NT2/D1 (cell line): ENCODE data around the gene MED12L.

Experiments used
- SUZ12 ChIP-seq: IDR thresholded peaks from 2 replicates; pipeline ENCODE4 v1.6.1; 2011; ENCODE audit not compliant: insufficient read length, insufficient read depth; ENCODE audit errors: extremely low read depth
- YY1 ChIP-seq: IDR thresholded peaks from 2 replicates; pipeline ENCODE4 v1.6.1; 2011; ENCODE audit not compliant: insufficient read length, insufficient read depth
- ZNF274 ChIP-seq: IDR thresholded peaks from 2 replicates; pipeline ENCODE4 v1.6.1; 2011; ENCODE audit warnings: mild to moderate bottlenecking, low read depth, low read length

GRCh38 chr3:151356794-151357462 lies 271.5 kb downstream of the MED12L start:
- TF ChIP-seq SUZ12 = no peak
- TF ChIP-seq YY1 = no peak
- no peak for TF ChIP-seq ZNF274
